K562 (cell line): ENCODE measurements around the gene AXIN2.

Source experiments
- BMI1 ChIP-seq: fragments of 150-350 bp; IDR thresholded peaks from 2 replicates; pipeline ENCODE4 v1.6.1; 2014; ENCODE audit warnings: low read length
- FOXK2 ChIP-seq, 2 experiments: fragments of 450-650 bp; IDR thresholded peaks in 1 of 2; conservative IDR thresholded peaks in 1 of 2; 2 replicates each; pipeline ENCODE4 v1.6.1; 2016; ENCODE audit warnings: low read depth in 2 of 2, mild to moderate bottlenecking in 1 of 2
- HDGF ChIP-seq: fragments of 450-650 bp; IDR thresholded peaks from 2 replicates; pipeline ENCODE4 v1.6.1; 2016
- MAFF ChIP-seq: IDR thresholded peaks from 2 replicates; pipeline ENCODE4 v1.6.1; 2012; ENCODE audit warnings: low read length, improper control_type of control experiment
- MYBL2 ChIP-seq, 2 experiments: fragments of 450-650 bp in 1 of 2; sonication (generic) in 1 of 2; formaldehyde crosslinking in 1 of 2; IDR thresholded peaks; 2 replicates each; pipeline versions ENCODE4 v1.6.1 to v1.8.1; 2017 to 2022; ENCODE audit warnings: borderline replicate concordance in 1 of 2, inconsistent platforms in 1 of 2, low read depth in 1 of 2, mild to moderate bottlenecking in 1 of 2, missing genetic modification reagents in 1 of 2, moderate library complexity in 1 of 2
- POLR2A ChIP-seq: fragments of 450-650 bp; conservative IDR thresholded peaks from 2 replicates; pipeline ENCODE4 v1.6.1; 2016
- SOX6 ChIP-seq: fragments of 450-650 bp; IDR thresholded peaks from 2 replicates; pipeline ENCODE4 v1.6.1; 2014; ENCODE audit warnings: mild to moderate bottlenecking
- TARDBP ChIP-seq: fragments of 450-650 bp; IDR thresholded peaks from 2 replicates; pipeline ENCODE4 v1.6.1; 2016
- TF ChIP-seq, protein P1 (sequence below), 2 experiments: fragments of 450-650 bp in 1 of 2; sonication (generic) in 1 of 2; formaldehyde crosslinking; conservative IDR thresholded peaks; 2 replicates each; pipeline versions ENCODE4 v1.4.0 to v1.8.1; 2020 to 2022; ENCODE audit warnings: mild to moderate bottlenecking in 1 of 2, missing genetic modification reagents in 1 of 2

DNA sequence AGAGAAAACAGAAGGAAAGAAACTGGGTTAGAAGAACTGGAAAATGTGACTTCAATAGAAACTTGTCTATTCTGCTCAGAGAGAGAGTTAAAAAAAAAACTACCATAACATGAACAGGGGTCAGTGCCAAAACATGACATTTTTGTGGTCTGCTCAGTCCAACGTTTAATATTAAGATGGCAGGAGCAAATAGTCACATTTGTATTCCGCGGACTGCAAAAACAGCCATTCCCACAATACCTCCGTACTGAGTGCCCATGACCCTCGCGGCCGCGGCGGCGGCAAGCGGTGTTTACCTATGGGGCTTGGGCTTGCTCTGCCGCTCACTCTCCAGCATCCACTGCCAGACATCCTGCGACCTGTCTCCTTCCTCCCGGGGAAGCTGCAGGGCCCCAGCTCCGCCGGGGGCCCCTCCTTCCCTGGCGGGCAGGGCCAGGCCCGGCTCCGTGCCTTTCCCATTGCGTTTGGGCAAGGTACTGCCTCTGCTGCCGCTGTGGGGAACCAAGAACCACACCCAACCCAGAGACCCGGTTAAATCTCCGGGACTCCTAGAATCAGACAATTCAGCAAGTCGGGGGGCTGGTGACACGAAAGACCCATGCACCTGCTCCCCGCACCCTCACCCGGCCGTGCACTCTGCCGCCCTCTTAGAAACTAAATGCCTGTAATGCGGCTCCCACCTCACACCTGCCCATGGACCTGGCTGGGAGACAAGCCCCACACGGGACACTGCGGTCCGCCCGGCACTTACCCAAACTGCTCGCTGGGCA, 24.7 kb downstream of the AXIN2 start:
- TF ChIP-seq SOX6 (no peak), BMI1 (no peak), HDGF (no peak), MAFF (no peak), POLR2A (no peak), FOXK2 (conservative IDR thresholded peaks at IDR 0.05 in 1 of 2, IDR thresholded peaks at IDR 0.05 in 1 of 2; ENCODE audit: low read depth in 2 of 2) (no peak), MYBL2 (IDR thresholded peaks at IDR 0.05; ENCODE audit: low read depth) (no peak), MYBL2 (CRISPR knock-in tag; IDR thresholded peaks at IDR 0.05; ENCODE audit: borderline replicate concordance) (no peak), TARDBP (no peak)
- TF ChIP-seq, protein P1, sequence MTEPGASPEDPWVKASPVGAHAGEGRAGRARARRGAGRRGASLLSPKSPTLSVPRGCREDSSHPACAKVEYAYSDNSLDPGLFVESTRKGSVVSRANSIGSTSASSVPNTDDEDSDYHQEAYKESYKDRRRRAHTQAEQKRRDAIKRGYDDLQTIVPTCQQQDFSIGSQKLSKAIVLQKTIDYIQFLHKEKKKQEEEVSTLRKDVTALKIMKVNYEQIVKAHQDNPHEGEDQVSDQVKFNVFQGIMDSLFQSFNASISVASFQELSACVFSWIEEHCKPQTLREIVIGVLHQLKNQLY (CRISPR knock-in tag; conservative IDR thresholded peaks at IDR 0.05): no peak
